DMS 273 (cell line): ENCODE data around the gene PFKFB3.
"Not testable (repeated sequence)": the region's sequence is repeated elsewhere in the genome, so short reads cannot be mapped to it uniquely, and the experiment has no call there.

ENCODE experiments used
- DNase-seq: peaks from one replicate; lab custom pipeline; 2025; ENCODE audit not compliant: unreplicated experiment; lab: John Stamatoyannopoulos, UW

Gene PFKFB3

DNA sequence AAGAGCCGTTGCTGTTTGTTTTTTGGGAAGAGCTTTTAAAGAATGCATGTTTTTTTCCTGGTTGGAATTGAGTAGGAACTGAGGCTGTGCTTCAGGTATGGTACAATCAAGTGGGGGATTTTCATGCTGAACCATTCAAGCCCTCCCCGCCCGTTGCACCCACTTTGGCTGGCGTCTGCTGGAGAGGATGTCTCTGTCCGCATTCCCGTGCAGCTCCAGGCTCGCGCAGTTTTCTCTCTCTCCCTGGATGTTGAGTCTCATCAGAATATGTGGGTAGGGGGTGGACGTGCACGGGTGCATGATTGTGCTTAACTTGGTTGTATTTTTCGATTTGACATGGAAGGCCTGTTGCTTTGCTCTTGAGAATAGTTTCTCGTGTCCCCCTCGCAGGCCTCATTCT is 31.6 kb downstream of the PFKFB3 start:
- no peak for DNase-seq

DNA sequence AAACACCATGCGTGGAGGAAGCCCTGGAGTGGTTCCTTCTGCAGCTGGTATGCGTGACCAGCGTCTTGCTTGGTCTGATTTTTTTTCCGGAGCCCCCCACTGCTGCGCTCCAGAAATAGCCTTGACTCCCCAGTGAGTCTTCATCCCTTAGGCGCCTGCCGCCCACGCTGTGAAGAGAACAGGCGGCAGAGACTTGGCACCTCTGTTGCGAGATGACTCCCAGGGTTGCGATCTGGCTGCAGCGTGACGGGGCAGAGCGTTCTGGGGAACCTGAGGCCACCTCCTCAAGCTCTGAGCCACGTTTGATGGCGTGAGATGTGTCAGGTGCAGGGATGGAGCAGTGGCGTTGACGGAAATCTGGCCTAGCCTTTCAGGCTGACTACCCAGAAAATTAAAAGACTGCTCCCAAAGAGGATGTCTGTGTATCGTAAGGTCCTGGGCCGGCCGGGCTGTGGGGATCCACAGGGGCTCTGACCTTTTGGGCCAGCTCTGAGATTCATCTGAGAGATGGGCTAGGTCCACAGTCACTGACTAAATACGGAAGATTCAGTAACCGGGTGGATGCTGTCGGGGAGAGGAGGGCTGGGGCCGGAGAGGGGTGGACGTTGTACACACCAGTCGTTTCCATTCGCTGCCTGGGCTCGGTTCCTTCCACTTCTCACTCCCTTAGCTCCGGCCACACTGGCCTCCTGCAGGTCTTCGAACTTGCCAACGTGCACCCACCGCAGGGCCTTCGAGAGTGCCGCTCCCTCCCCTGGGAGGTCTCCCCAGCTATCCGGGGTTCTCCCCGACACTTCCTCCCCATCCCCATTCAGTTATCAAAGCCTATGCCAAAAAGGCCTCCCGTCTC is 33.8 kb downstream of the PFKFB3 start:
- DNase-seq = no peak

GRCh38 chr10:6237199-6237530 is 34.4 kb downstream of the PFKFB3 start:
- DNase-seq = no peak

DNA sequence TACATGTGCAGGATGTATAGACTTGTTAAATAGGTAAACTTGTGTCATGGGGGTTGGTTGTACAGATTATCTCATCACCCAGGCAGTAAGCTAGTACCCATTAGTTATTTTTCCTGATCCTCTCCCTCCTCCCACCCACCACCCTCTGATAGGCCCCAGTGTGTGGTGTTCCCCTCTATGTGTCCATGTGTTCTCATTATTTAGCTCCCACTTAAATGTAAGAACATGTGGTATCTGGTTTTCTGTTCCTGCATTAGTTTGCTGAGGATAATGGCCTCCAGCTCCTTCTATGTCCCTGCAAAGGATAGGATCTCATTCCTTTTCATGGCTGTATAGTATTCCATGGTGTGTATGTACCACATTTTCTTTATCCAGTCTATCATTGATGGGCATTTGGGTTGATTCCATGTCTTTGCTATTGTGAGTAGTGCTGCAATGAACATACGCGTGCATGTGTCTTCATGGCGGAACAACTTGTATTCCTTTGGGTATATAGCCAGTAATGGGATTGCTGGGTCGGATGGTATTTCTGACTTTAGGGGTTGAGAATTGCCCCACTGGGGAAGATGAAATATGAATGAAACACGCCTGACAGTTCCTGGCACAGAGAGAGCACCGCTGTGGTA is 36.0 kb downstream of the PFKFB3 start:
- not testable (repeated sequence) for DNase-seq

- DNase-seq = peak; percentile 43
Observed at GRCh38 chr10:6239213-6239991, 36.7 kb downstream of the PFKFB3 start.

- DNase-seq = no peak
Observed at GRCh38 chr10:6240254-6240653, 37.5 kb downstream of the PFKFB3 start.

DNA sequence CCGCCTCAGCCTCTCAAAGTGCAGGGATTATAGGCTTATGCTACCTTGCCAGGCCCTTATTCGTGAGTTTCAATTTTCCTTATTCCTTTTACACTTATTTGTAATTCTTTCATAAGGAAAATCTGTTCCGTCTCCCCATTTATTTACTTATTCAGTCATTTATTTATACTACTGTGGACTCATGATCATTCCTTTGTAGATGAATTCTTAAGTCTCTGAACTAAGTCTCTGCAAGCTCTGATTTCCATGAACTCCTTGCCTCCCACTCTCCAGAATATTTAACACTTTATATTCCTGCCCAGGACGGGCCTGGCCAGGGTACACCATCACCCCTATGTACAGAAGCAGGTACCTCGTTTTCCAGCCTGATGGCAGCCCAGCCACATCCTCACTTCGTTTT is 39.4 kb downstream of the PFKFB3 start:
- DNase-seq = no peak

DNA sequence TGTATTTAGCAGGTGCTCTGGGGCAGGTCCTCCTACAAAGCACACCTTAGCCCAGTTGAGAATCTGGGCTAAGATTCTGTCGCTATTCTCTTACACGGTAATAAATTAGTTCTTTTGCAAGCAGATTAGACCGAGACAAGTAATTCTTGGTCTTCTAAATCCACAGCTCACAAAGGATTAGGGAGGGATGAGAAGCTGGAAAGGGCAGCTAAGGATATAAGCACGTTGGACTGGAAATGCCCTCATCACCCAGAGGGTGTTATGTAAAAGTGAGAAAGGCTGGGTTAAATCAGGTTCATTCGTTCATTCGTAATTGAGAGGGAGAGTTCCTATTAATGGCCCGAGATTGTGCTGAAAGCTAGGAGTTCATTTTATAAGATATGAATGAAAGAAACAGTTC is 41.8 kb downstream of the PFKFB3 start:
- DNase-seq = no peak

GRCh38 chr10:6247041-6247712 is 44.4 kb downstream of the PFKFB3 start:
- DNase-seq = no peak

DNA sequence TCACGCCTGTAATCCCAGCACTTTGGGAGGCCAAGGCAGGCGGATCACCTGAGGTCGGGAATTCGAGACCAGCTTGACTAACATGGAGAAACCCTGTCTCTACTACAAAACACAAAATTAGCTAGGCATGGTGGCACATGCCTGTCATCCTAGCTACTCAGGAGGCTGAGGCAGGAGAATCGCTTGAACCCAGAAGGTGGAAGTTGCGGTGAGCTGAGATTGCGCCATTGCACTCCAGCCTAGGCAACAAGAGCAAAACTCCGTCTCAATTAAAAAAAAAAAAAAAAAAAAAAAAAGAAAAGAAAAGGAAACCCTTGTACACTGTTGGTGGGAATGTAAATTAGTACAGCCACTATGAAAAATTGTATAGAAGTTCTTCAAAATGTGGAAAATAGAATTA is 46.2 kb downstream of the PFKFB3 start:
- not testable (repeated sequence) for DNase-seq

GRCh38 chr10:6249698-6250097 is 47.0 kb downstream of the PFKFB3 start:
- DNase-seq = no peak

GRCh38 chr10:6250745-6251144 is 48.0 kb downstream of the PFKFB3 start:
- no peak for DNase-seq

DNA sequence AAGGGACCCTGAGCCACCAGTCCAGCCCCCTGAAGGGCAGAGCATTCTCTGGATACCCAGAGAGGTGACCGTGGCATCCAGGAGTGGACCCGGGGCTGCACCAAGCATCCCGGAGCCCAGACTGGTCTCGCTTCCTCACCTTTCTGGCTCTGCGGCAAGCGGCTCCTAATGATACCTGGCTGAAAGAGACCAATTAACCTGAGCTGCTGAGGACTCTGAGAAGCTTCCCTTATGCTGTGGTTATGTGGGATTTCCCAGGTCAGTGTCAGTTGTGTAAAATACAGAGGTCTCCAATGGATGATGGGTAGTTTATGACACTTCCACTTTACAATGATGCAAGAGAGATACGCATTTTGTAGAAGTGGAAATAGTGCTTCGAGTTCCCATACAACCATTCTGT is 51.5 kb downstream of the PFKFB3 start:
- DNase-seq = no peak

DNA sequence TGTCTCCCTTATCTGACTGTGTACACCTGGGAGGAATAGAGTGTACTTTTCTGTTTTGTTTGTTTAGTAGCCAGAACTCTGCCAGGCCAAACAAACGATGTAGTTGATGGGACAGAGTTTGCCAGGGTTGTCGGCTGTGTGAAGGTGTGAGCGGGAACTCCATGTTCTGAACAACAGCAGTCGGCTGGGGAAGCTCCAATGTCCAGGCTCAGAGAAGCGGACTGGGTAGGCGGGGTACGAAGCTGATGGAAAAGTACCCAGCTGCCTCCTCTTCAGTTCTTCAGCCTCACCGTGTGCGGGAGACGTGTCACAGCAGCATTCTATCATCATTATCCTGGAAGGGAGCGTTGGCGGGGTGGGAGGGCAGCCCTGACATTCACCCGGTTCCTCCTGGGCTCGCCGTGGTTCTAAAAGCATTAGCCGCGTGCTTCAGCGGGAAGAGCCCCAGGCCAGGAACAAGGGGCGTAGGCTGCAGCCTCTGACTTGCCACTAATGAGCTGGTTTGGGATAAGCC is 52.9 kb downstream of the PFKFB3 start:
- no peak for DNase-seq

GRCh38 chr10:6256439-6256838 is 53.7 kb downstream of the PFKFB3 start:
- DNase-seq = no peak

DNA sequence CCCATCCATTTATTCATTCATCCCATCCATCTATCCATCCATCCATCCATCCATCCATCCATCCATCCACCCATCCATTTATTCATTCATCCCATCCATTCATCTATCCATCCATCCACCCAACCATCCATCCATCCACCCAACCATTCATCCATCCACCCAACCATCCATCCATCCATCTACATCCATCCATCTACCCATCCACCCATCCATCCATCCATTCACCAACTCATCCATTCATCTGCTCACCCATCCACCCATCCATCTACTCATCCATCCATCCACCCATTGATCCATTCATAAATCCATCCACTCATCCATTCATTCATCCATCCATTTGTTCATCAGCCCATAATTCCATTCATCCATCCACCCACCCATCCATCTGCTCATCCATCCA is 56.4 kb downstream of the PFKFB3 start:
- no peak for DNase-seq

DNA sequence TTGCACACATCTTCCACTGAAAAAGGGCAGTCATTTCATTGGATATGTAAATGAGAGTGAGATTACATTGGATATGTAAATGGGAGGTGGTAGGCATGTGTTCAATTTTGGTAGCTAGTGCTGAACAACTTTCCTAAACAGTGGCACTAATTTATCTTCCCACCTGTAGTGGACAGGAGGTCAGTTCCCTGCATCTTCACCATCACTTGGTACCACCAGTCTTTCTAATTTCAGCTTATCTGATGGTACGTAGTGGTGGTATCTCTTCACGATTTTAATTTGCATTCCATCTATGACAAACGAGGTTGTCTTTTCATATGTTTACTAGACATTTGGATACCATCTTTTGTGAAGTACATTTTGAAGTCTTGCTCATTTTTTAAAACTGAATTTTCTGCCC is 58.1 kb downstream of the PFKFB3 start:
- no peak for DNase-seq

DNA sequence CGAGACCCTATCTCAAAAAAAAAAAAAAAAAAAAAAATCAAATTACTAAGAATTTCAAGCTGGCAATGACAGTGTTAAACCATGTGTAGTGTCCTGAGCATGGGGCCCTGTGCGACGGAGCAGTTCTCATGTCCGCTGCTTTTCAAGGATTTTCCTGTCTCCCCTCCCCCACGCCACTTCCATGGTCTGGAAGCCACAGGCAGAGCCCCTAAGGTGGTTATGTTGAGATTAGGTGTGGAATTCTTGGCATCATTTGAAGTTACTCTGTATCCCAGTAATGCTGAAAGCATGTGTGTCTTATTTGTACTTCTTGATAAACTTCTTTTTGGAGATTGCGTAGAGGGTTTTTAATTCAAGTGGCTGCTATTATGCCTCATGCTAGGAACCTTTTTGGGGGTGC is 65.2 kb downstream of the PFKFB3 start:
- no peak for DNase-seq

DNA sequence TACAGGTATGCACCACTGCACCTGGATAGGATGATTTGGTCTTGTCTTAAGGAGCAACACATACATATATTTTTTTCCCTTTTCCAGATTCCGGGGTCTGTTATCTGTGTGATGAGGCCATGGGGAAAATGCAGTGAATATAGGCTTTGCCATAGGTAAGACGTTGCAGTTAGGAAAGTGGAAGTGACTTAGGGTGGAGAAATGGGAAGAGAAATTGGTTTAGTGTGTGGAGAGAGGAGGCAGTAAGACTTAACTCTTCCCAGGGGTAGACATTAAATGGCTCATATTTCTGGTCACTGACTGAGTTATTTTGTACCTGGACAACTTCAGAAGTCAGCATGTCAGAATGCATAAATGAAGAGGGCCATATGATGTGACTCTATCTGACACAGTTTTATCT is 66.7 kb downstream of the PFKFB3 start:
- no peak for DNase-seq

DNA sequence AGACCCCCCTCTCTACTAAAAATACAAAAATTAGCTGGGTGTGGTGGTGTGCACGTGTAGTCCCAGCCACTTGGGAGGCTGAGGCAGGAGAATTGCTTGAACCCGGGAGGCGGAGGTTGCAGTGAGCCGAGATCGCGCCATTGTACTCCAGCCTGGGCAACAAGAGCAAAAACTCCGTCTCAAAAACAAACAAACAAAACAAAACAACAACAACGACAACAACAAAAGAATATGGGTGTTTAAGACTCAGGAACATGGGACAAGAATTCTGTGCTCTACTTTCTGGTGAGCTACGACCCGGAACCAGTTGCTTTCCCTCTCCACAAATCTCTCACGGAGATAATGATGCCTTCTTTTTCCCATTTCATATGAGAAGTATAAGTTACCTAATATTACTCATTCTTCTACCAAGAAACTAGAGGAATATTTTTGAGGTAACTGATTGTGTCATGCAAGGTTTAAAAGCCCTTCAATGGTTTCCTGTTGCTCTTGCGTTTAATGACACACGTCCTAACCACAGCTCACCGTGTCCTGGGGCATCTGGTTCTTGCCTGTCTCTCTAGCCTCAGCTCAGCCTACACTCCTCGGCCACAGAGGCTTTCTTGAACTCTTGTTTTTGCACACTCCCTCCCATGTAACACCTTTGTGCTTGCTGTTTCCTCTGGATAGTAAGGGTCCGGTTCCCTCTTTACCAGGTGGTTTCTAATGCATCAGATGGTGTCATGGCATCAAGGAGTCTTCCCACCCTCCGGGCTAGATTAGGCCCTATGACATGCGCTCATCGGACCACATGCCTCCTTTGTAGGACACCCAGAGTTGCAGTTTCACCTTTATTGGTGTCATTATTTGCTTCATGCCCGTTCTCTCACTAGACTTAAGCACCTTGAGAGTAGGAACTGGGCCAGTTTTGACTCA is 67.5 kb downstream of the PFKFB3 start:
- no peak for DNase-seq
